Lower lobe of right lung (tissue), 2 donors: Measurements from ENCODE around the gene MACROD2. TPM values are rescaled to one million over a fixed set of nuclear protein-coding genes. Genes with fewer than 3 reads are reported as not detected.
"Not testable (repeated sequence)": the region's sequence is repeated elsewhere in the genome, so short reads cannot be mapped to it uniquely, and the experiment has no call there.

Experiments
- ATAC-seq, 2 donors: fragments of 200-7000 bp; cut with Tn5 transposase; one replicate each; pipeline ENCODE4 v1.9.1; 2020 to 2022; ENCODE audit warnings: mild to moderate bottlenecking in 2 of 2, moderate library complexity in 2 of 2
- DNase-seq: peaks from one replicate; pipeline ENCODE4 v3.0.0-alpha.2; 2020
- H3K27ac ChIP-seq: fragments of 200-600 bp; one replicate; pipeline ENCODE4 v1.8.0; 2022
- H3K27me3 ChIP-seq: fragments of 200-600 bp; one replicate; pipeline ENCODE4 v1.8.0; 2022; ENCODE audit warnings: low read depth
- H3K36me3 ChIP-seq: fragments of 200-600 bp; one replicate; pipeline ENCODE4 v1.8.0; 2022; ENCODE audit warnings: mild to moderate bottlenecking
- H3K4me1 ChIP-seq: fragments of 200-600 bp; one replicate; pipeline ENCODE4 v1.8.0; 2022
- H3K4me3 ChIP-seq: fragments of 200-600 bp; one replicate; pipeline ENCODE4 v1.8.0; 2022; ENCODE audit warnings: mild to moderate bottlenecking
- H3K9me3 ChIP-seq: fragments of 200-600 bp; one replicate; pipeline ENCODE4 v1.8.0; 2022
- intact Hi-C: fragments of 100-400 bp; cut with DNase I; formaldehyde crosslinking; loops from one replicate; pipeline ENCODE4 v1.11.0; 2022
- total RNA-seq: library from RNA; stranded (reverse); fragmentation: NEBNext Ultra II Directional; extraction: Animal tissue kit (Norgen Biotek cat#: 25700); gene quantifications from one replicate; pipeline ENCODE4 v1.2.1, GENCODE V29; 2021
- TF ChIP-seq, protein P1 (sequence below): fragments of 200-600 bp; IDR thresholded peaks from one replicate; pipeline ENCODE4 v1.8.0; 2022; ENCODE audit warnings: antibody characterized with exemption, mild to moderate bottlenecking
- donor health status: DM: no; HTN: yes; CAD: no; lungs with severe emphysema.

The MACROD2 gene
- total RNA-seq, 1 donor from 2014 or later = 73.0 TPM

DNA sequence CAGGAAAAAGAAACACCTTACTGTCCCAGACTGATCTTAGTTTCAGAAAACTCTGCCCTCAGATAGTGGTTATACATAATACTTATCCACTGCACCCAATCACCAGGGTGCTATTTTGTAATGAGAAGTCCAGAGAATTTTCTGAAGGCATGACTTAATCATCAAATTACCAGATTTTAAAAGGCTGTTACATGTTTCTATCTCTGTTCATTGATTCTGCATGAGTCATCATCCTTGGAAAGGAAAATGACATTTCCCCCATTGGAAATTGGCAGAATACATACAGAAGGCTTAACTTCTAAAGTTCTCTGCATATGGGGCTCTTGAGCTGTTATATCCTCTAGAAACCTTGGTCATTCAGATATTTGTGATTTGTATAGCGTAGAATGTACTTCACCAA is 930.0 kb downstream of the MACROD2 start:
- no peak for DNase-seq

GRCh38 chr20:14926436-14926835 is 931.1 kb downstream of the MACROD2 start:
- H3K9me3 ChIP-seq, H3K27ac ChIP-seq, ATAC-seq, DNase-seq, intact Hi-C loops, H3K4me3 ChIP-seq, H3K4me1 ChIP-seq, H3K36me3 ChIP-seq, H3K27me3 ChIP-seq: not testable (repeated sequence)

More for the DNA sequence above, 930.0 kb downstream of the MACROD2 start:
- H3K27me3 ChIP-seq = no peaks in the 10 kb centered on the region
- no peaks in the 10 kb centered on the region for H3K4me1 ChIP-seq
- H3K27ac ChIP-seq = no peak overlapping the region
- intact Hi-C loops = no loop called here
- H3K4me3 ChIP-seq = no peak overlapping the region
- TF ChIP-seq, protein P1, sequence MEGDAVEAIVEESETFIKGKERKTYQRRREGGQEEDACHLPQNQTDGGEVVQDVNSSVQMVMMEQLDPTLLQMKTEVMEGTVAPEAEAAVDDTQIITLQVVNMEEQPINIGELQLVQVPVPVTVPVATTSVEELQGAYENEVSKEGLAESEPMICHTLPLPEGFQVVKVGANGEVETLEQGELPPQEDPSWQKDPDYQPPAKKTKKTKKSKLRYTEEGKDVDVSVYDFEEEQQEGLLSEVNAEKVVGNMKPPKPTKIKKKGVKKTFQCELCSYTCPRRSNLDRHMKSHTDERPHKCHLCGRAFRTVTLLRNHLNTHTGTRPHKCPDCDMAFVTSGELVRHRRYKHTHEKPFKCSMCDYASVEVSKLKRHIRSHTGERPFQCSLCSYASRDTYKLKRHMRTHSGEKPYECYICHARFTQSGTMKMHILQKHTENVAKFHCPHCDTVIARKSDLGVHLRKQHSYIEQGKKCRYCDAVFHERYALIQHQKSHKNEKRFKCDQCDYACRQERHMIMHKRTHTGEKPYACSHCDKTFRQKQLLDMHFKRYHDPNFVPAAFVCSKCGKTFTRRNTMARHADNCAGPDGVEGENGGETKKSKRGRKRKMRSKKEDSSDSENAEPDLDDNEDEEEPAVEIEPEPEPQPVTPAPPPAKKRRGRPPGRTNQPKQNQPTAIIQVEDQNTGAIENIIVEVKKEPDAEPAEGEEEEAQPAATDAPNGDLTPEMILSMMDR = no peak
- no peak for ATAC-seq
- H3K36me3 ChIP-seq = no peaks in the 10 kb centered on the region
- H3K9me3 ChIP-seq = no peaks in the 10 kb centered on the region

GRCh38 chr20:14928083-14928482 is 932.8 kb downstream of the MACROD2 start:
- Histone ChIP-seq H3K36me3 (no peaks in the 10 kb centered on the region), H3K27me3 (no peaks in the 10 kb centered on the region), H3K27ac (no peak overlapping the region), H3K9me3 (no peaks in the 10 kb centered on the region), H3K4me3 (no peak overlapping the region), H3K4me1 (no peaks in the 10 kb centered on the region)
- no peak for DNase-seq
- no peak for ATAC-seq
- intact Hi-C loops = no loop called here
- TF ChIP-seq, protein P1 = no peak

DNA sequence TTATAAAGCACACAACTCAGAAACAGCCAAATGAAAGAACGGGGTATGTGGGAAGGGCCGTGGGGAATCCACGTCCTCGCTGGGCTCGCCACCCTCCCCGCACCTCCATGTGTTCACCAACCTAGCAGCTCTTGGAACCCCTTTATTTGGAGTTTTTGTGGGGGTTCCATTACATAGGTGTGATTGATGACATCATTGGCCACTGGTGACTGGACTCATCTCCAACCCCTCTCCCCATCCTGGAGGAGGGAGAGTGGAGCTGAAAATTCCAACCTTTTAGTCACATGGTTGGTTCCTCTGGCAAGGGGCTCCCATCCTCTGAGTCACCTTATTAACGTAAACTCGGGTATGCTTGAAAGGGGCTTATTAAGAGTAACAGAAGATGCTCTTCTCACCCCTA is 934.1 kb downstream of the MACROD2 start:
- Histone ChIP-seq H3K27ac (no peak overlapping the region), H3K36me3 (no peaks in the 10 kb centered on the region), H3K4me1 (no peaks in the 10 kb centered on the region), H3K27me3 (no peaks in the 10 kb centered on the region), H3K9me3 (no peaks in the 10 kb centered on the region), H3K4me3 (no peak overlapping the region)
- DNase-seq (no peak), ATAC-seq (no peak)
- TF ChIP-seq, protein P1 = no peak
- intact Hi-C loops = no loop called here

DNA sequence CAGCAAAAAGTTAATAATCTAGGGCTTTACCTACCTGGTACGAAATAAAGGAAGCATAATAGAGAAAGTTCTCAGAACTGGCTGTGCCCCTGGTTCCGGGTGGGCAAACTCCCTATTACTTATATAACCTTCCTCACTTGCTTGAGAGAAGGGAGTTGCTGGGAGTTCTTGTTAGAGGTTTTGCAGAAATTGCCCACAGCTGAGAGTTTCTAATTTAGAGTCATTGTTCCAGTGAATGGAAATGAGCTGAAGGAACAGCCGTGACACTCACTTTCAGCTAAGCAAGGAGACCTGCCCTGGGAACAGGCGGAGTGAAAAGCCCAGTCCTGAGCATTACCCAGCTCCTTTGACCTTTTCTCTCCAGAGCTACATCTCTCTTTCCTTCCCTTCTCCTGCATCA is 936.7 kb downstream of the MACROD2 start:
- H3K9me3 ChIP-seq = no peaks in the 10 kb centered on the region
- DNase-seq = no peak
- no peak for ATAC-seq
- H3K36me3 ChIP-seq = no peaks in the 10 kb centered on the region
- no peaks in the 10 kb centered on the region for H3K27me3 ChIP-seq
- H3K27ac ChIP-seq = no peak overlapping the region
- H3K4me3 ChIP-seq = no peak overlapping the region
- intact Hi-C loops = no loop called here
- TF ChIP-seq, protein P1 = no peak
- H3K4me1 ChIP-seq = no peaks in the 10 kb centered on the region

GRCh38 chr20:14935285-14935684 is 940.0 kb downstream of the MACROD2 start:
- ATAC-seq (peak; percentile 35 to 60), DNase-seq (no peak)
- intact Hi-C loops = no loop called here

More at GRCh38 chr20:14935285-14935684, 940.0 kb downstream of the MACROD2 start:
- Histone ChIP-seq H3K36me3 (no peaks in the 10 kb centered on the region), H3K27ac (no peak overlapping the region), H3K4me3 (no peak overlapping the region), H3K27me3 (no peaks in the 10 kb centered on the region), H3K4me1 (no peaks in the 10 kb centered on the region), H3K9me3 (no peaks in the 10 kb centered on the region)
- TF ChIP-seq, protein P1 = no peak
